Measurements from ENCODE around the gene LRP3.

- TF ChIP-seq CTCF (IDR thresholded peaks at IDR 0.05; ENCODE audit: low read length) (no peak), EZH2 (optimal IDR thresholded peaks at IDR 0.05; ENCODE audit: low read depth, low read length) (no peak), EZH2phosphoT487 (IDR thresholded peaks at IDR 0.05; ENCODE audit: low read length) (no peak)
These were observed 12.3 kb downstream of the LRP3 start for GRCh38 chr19:33206261-33207039.

All from MM.1S (cell line).